Fibroblast of villous mesenchyme (primary cell): Measurements from ENCODE around the gene CHDH. TPM values are rescaled to one million over a fixed set of nuclear protein-coding genes. Genes with fewer than 3 reads are reported as not detected.

Experiments used
- DNase-seq: peaks from one replicate; pipeline ENCODE4 v3.0.0-alpha.2; 2010; ENCODE audit warnings: low read depth
- H3K4me3 ChIP-seq: 2 replicates; pipeline ENCODE4 v1.5.1; 2011; ENCODE audit warnings: low read depth, mild to moderate bottlenecking, low read length
- CTCF ChIP-seq: IDR thresholded peaks from 2 replicates; pipeline ENCODE4 v1.5.1; 2012; ENCODE audit warnings: low read depth, mild to moderate bottlenecking, low read length; ENCODE audit not compliant: insufficient read depth
- total RNA-seq: library from RNA; depleted of rRNA; stranded (reverse); fragments of >200 nt; gene quantifications from 2 replicates; pipeline ENCODE4 v1.2.3, GENCODE V29; 2012

CHDH gene
- total RNA-seq, 1 donor = under 0.01 TPM

- no peak for TF ChIP-seq CTCF
- no peak for DNase-seq
- H3K4me3 ChIP-seq = no peak overlapping the region
Observed at GRCh38 chr3:53815067-53815466, 31.2 kb downstream of the CHDH start.

- DNase-seq = no peak
- H3K4me3 ChIP-seq = no peak overlapping the region
- TF ChIP-seq CTCF = no peak
Observed at GRCh38 chr3:53813876-53814275, 32.3 kb downstream of the CHDH start.

DNA sequence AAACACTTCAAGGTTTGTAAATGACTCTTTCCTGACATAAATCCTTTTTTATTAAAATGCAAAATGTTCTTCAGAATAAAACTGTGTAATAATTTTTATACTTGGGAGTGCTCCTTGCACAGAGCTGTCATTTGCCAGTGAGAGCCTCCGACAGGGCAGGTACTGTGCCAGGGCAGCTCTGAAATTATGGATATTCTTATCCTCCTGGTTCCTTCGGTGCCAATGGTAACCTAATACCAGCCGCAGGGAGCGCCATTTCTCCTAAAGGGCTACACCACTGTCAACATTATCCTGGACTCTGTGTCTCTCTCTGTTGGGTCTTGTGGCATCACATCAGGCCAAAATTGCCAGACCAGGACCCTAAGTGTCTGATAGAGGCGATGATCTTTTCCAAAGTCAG, 33.0 kb downstream of the CHDH start:
- H3K4me3 ChIP-seq = no peak overlapping the region
- DNase-seq = no peak
- no peak for TF ChIP-seq CTCF

DNA sequence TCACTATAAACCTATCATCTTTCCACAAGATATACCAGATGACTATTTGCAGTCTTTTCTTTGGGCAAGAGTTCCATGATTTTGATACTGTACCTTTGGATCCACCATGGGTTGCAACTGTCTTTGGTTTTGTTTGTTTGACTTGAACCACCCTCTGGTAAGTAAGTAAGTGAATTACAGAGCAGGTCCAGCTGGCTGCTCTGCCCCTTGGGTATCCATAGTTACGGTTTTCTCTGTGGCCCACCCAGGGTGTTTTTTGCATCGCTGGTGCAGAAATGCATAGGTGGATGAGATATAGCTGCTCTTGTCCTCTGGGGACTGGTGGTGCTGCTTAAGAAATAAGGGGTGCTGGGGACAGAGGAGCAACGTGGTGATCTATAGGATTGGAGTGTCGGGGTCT, 33.8 kb downstream of the CHDH start:
- TF ChIP-seq CTCF = no peak
- DNase-seq = no peak
- H3K4me3 ChIP-seq = no peak overlapping the region

GRCh38 chr3:53811143-53811927, 34.9 kb downstream of the CHDH start:
- no peak overlapping the region for H3K4me3 ChIP-seq
- DNase-seq = no peak
- TF ChIP-seq CTCF = no peak

- DNase-seq = no peak
- no peak overlapping the region for H3K4me3 ChIP-seq
- TF ChIP-seq CTCF = no peak
Observed at GRCh38 chr3:53809764-53810400, 36.3 kb downstream of the CHDH start.
